ENCODE results near the gene ARHGEF4.

The ARHGEF4 gene, protein sequence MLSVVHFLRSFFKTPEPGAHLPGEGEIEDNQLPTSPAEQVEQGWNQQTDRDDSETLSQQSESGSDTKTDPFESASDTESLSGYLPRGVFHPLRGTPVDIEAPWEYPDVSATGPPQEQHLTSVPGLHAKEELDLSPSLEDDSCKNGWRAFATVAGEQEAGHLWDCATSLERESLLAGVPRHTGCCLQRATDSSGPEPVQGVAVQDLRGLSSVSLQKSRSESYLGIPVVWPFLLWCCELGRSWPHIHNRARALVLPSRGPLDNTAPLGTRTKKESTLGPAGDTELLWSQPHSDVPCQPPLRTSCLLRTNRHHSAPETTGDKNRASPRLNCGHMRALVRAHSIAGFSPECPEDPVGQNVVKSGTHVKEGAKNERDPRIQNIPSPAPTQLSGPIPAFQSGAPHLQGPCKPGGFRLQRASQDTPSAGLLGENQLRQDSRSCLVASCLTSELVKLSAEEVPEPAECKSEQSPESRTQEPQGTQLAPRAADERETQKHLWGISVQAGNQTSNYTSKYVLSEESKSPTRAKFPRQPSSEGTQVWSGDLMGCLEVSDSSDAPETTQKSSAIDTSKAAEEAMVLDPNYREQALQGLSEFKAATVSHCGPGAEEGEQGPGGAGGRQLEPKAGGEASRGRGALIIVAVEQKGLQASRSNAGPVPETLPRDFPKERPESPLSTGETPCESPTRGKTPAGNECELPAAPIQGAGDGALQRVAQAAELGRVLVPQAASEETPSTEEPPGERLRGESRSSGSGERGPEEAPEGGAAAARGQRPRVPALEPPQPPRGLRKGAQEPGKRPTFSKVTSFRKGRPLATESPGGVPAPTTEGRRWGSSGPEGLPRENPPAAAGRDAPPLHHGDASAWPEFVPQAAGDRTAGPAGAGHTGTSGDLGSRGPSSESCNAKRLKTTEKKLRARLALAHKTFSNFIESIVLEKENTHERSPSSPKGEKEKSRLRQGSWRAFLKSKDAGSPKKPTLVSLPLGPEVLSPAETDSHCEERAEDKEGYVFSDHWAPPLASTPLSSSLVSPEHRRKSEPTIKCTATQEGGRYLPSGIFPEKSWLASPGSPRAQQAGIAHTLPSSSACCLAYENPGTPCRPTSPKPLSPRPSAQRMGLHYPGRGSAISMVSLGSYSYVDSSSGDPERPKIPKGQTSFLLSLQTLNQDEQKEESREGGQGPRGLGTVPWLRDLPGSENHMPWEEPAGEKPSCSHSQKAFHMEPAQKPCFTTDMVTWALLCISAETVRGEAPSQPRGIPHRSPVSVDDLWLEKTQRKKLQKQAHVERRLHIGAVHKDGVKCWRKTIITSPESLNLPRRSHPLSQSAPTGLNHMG (N-terminal part only)

DNA sequence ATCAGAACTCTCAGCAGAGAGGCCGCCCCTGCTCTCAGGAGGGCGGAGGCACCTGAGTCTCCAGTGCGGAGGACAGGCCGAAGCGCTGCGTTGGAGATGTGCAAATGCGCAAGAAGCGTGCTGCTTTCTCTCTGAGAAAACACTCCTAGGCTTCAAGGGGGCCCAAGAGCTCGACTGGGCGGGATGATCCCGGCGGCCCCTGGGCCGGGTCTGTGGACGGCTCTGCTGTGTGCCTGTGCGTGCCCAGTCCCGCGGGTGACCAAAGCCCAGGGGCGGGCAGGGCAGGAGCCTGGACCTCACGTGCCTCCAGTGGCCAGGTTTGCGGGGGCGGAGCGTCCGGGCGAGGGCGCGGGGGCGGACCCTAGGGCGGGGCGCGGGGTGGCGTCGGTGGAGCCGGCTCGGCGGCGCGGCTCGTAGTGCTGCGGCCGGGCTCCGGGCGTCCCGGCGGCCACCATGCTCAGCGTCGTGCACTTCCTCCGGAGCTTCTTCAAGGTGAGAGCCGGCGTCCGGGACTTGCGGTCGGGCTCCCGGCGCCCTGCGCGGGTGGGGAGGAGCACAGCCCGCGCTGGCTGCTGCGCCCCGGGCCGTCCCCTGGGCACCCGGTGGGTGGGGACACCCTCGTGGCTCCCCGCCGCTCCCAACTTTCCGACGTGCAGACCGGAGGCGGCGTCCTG is at the start of gene ARHGEF4:
Gene ARHGEF4 (plus strand): TSS at position 414 of the 674 bp plus-strand sequence. CDS start 40 bp downstream, at position 454.
- DNase-seq (ENCODE audit: low spot score), result peak; percentile 55

DNA sequence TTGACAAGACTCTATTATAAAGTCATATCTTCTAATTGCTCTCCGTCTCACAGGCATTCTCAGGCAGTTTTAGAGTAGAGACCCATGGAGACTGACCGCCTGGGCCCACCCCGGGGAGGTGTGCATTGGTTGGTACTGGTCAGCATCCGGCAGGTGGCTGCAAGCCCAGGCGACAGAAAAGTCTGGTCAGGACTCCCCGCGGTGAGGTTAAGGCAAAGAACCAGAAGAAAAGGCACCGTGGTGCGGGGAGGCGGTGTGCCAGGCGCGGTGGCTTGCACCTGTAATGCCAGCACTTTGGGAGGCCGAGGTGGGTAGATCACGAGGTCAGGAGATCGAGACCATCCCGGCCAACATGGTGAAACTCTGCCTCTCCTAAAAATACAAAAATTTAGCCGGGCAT is 48.9 kb upstream of the ARHGEF4 start:
- DNase-seq (ENCODE audit: low spot score), result no peak

GRCh38 chr2:130790312-130790711 is 46.4 kb upstream of the ARHGEF4 start:
- no peak for DNase-seq (ENCODE audit: low spot score)

DNA sequence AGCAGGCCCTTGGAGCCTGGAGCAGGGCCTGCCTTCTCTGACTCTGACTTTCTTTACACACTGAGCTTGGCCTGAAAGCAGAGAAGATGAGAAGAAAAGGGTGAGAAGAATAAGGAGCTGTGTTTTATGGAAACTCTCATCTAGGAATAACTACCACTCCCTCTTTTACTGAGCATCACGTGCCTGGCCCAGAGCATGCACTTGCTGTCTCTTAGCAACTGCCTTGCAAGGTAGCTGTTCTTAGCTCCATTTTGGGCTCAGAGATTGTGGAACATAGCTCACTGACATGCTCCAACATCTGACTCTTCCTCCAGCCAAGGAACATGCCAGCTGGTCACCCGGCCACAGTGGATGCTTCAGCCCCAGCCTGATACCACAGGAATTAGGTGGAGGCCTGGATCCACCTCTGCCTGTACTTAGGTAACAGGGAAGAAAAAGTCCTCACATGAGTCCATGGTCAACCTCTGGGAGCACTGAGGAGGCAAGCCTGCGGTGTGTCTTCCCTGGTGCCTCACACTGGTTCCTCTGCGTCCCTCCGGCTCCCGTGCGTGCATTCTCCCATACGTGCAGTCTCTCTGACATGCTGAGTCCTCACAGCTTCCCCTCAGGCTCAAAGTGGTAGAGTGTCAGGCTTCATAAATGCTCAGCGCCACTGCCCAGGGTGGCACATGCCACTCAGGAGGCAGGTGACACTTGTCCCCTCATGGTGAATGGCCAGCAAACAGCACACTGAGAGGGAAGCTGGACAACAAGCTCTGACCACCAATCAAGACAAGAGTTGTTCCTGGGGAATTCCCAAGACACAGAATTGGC is 45.7 kb upstream of the ARHGEF4 start:
- no peak for DNase-seq (ENCODE audit: low spot score)

- no peak for DNase-seq (ENCODE audit: low spot score)
Observed at GRCh38 chr2:130791617-130791939, 45.1 kb upstream of the ARHGEF4 start.

DNA sequence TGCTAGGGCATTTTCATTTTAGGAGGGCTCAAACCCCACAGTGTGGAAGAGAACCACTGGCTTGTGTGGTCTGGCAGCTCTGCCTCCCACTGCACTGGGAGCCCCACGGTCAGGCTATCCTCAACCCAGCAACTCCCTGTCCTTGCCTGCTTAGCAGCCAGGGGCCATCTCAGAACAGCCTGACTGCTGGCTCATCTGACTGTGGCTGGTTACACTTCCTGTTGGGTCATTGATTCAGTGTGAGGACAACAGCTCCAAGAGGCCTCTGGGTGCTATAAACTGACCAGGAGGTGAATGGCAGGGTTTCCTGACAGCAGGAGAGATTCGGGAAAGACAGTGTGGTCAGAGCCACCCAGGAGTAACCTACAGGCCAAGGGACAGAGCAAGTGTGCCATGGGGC is 41.3 kb upstream of the ARHGEF4 start:
- no peak for DNase-seq (ENCODE audit: low spot score)

DNA sequence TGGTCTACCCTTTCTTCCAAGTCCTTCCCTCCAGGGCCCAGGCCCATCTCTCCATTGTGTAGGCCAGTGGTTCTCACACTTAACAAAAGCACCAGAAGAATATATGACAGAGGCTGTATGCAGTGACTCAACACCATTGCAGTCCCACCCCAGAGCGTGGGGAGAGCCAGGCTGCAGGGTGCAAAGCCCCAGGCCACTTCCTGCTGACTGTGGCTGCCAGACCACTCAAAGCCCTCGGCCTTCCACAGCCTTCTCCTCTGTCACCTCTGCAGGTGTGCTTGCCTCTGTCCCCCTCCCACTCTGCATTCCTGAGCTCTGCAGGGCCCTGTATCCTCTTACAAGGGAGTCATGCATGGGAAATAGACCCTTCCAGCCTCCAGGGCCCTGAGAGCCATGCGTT is 40.4 kb upstream of the ARHGEF4 start:
- DNase-seq (ENCODE audit: low spot score), result no peak

GRCh38 chr2:130797493-130798435 is 39.0 kb upstream of the ARHGEF4 start:
- peak; percentile 83 for DNase-seq (ENCODE audit: low spot score)

DNA sequence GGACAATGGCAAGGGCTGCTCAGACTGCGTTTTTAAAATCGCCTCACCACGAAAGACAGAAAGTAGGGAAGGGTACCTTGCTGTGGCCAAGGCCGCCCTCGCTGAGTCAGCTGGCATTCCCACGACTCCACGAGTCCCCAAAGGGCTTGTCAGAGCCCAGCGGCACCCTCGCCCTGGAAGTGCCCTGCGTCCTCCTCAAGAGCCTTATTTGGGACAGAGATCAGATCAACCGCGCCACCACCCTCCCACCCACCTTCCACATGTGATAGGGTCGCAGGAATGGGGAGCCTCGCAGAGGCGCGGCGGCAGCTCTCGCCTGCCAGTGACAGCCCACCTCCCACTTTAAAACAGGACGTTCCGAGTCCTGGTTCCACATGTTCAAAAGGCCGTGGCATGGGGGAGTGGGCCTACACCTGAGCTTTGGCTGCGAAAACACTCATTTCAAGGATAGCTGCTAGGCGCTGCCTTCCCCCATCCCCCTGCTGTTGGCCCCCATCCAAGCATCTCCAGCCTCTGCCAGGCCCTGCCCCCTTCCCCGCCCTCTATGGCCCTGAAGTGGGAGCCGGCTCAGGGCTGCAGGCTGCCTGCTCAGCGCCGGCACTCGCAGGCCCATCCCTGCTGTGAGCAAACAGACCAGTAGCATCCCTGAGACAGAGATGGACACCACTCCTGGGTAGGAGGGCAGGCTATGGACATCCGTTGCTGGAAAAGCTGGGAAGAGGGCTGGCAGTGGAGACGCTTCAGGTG is 38.1 kb upstream of the ARHGEF4 start:
- no peak for DNase-seq (ENCODE audit: low spot score)

DNA sequence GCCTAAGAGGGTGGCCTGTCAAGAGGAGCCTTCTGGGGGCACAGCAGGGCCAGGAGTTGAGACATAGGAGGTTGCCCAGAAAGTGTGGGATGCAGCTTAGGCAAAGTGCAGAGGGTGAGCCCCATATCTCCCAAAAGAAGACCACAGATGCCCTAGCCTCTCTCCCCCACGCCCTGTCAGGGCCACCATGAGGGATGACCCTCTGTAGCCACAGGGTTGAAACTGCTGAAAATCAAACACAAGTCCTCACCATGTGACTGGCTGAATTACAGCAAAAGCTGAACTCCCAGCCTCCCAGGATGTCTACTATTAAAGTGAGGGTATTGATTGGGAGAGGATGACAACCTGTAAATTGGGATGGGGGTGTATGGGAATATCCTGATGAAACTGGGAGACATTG is 37.4 kb upstream of the ARHGEF4 start:
- no peak for DNase-seq (ENCODE audit: low spot score)

- DNase-seq (ENCODE audit: low spot score), result no peak
Observed at GRCh38 chr2:130805613-130806012, 31.1 kb upstream of the ARHGEF4 start.

- DNase-seq (ENCODE audit: low spot score), result no peak
Observed at GRCh38 chr2:130806370-130806769, 30.3 kb upstream of the ARHGEF4 start.

DNA sequence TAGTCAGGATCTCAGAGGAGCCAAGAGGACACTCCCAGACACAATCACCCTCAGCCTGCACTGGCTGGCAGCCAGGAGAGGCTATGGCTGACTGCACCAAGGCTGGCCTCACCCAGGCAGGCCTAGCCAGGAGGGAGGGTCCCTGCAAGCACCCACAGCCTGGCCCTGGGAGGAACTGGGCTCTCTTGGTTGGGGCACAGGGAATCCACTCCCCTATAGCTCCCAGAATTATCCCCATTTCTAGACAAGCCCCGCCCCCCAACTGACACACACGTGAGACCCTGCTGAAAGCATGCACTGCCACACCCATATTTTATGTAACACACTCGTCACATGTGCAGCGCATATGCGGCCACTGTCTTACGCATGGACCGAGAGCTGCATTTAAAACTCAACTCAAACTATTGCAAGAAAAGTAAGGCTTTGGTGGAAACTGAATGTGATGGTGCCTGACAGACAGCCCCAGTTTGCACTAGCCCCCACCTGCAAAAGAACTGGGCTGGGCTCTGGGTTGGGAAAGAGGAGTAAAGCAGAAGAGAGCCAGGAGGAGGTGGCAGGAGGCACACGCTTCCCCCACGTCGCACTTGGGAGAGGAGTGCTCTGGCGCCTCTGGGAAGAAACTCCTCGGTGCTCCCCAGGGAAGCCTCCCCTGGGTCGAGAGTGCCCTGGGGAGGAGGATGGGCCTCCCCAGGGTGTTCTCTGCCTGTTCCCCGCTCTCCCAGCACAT is 28.9 kb upstream of the ARHGEF4 start:
- DNase-seq (ENCODE audit: low spot score), result peak; percentile 34

DNA sequence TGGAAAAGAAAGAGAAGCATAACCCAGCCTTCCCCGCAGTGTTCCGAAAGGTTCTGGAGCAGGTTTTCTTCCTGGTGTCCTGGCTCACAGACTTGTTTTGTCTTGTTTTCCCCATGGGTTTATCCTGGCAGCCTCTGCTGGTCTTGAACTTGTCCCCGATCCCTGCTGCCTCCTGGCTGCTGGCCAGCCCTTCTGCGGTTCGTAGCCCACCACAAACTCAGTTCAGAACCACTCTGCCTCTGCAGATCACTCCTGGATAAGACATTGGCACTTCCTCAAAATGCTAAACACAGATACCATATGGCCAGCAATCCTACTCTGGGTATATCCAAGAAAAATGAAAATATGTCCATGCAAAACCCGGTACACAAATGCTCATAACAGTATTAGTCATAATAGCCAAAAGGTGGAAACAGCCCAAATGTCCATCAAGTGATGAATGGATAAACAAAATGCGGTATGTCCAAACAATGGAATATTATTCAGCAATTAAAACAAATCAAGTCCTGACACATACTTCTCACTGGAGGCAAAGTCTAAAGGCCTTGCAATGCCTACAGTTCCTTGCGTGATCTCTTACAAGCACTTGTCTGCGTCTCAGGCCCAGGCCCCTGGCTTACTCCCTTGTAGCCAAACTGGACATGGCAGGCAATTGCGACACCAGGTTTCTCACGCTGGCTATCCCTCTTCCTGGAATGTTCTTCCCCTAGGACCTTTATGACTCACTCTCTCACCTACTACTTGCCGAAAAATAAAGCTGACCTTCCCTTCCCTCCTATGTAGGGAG is 28.0 kb upstream of the ARHGEF4 start:
- DNase-seq (ENCODE audit: low spot score), result peak; percentile 14

DNA sequence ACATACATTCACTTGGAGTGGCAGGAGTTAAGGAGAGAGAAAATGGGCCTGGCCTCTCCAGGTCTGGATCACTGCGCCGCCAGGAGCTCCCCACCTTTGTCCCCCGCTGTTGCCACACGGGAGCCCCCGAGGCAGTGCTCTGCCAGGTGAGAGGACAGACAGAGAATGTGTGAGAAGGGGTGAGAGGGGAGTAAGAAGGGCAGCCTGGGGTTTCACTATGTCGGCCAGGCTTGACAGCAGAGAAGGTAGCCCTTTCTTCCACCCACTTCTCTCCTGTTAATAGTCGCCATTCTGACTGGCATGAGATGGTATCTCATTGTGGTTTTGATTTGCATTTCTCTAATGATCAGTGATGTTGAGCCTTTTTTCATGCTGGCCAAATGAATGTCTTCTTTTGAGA is 26.2 kb upstream of the ARHGEF4 start:
- no peak for DNase-seq (ENCODE audit: low spot score)

DNA sequence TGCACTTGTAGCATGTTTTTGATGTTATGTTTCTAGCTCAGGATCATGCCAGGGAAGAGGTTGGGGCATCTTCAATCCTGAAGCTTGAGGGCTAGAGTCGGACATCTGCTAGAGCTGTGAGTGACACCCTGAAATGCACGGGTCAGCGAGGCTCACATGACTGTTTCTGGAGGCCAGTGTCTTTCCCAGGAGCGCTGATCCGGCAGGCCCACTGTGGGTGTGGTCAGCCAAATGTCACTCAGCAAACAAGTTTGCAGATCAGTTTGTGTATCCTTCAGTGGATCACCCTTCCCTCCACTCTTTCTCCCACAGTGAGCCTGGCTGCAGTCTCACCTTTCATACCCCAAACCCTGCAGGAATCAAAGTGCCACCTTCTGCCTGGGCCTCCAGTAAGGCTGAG is 23.0 kb upstream of the ARHGEF4 start:
- no peak for DNase-seq (ENCODE audit: low spot score)

- no peak for DNase-seq (ENCODE audit: low spot score)
Observed at GRCh38 chr2:130814931-130815680, 21.6 kb upstream of the ARHGEF4 start.

Measured in LoVo (cell line).